WTC11 (cell line): ENCODE data around the gene RHOBTB3. TPM values are rescaled to one million over a fixed set of nuclear protein-coding genes. Genes with fewer than 3 reads are reported as not detected.

Experiments
- ATAC-seq: fragments of 200-7000 bp; cut with Tn5 transposase; 2 replicates; pipeline ENCODE4 v1.10.0; 2021; ENCODE audit warnings: mild to moderate bottlenecking, moderate library complexity
- CTCF ChIA-PET: fragments of 300-600 bp; sonication (Branson Sonifier 250); formaldehyde crosslinking; loops from one replicate; lab custom pipeline; 2021; ENCODE audit warnings: antibody characterized with exemption; lab: Charles Lee
- POLR2A ChIA-PET: fragments of 350-600 bp; sonication (Branson Sonifier 250); formaldehyde crosslinking; loops from one replicate; lab custom pipeline; 2021; ENCODE audit warnings: antibody characterized with exemption; lab: Charles Lee
- DNase-seq: peaks from one replicate; pipeline ENCODE4 v3.0.0; 2021; ENCODE audit warnings: low spot score
- H3K27ac Mint-ChIP-seq: 2 replicates; pipeline ENCODE4 v1.8.0; 2021; ENCODE audit warnings: mixed read lengths
- H3K27me3 Mint-ChIP-seq: 2 replicates; pipeline ENCODE4 v1.8.0; 2021; ENCODE audit warnings: low read depth, mild to moderate bottlenecking, moderate library complexity, mixed read lengths
- H3K36me3 Mint-ChIP-seq: 2 replicates; pipeline ENCODE4 v1.8.0; 2021; ENCODE audit warnings: mixed read lengths
- H3K4me1 Mint-ChIP-seq: 2 replicates; pipeline ENCODE4 v1.8.0; 2022; ENCODE audit warnings: mixed read lengths
- H3K4me3 Mint-ChIP-seq: 2 replicates; pipeline ENCODE4 v1.8.0; 2021; ENCODE audit warnings: mild to moderate bottlenecking, moderate library complexity, mixed read lengths
- H3K9me3 Mint-ChIP-seq: 2 replicates; pipeline ENCODE4 v1.8.0; 2021; ENCODE audit warnings: mixed read lengths
- ATF1 ChIP-seq: sonication (generic); formaldehyde crosslinking; IDR thresholded peaks from 2 replicates; pipeline ENCODE4 v1.8.1; 2023; ENCODE audit warnings: mild to moderate bottlenecking, moderate library complexity, missing genetic modification reagents
- CBFB ChIP-seq: sonication (generic); formaldehyde crosslinking; IDR thresholded peaks from 2 replicates; pipeline ENCODE4 v1.8.1; 2022; ENCODE audit warnings: mild to moderate bottlenecking, low read depth, missing genetic modification reagents
- CREB1 ChIP-seq: sonication (generic); formaldehyde crosslinking; IDR thresholded peaks from 2 replicates; pipeline ENCODE4 v1.8.0; 2023; ENCODE audit warnings: mild to moderate bottlenecking, missing genetic modification reagents
- EMX1 ChIP-seq: fragments of 250-450 bp; sonication (Bioruptor Pico); IDR thresholded peaks from 2 replicates; pipeline ENCODE4 v1.8.0; 2021; ENCODE audit warnings: mild to moderate bottlenecking
- GABPB1 ChIP-seq: sonication (generic); formaldehyde crosslinking; IDR thresholded peaks from 2 replicates; pipeline ENCODE4 v1.8.1; 2023; ENCODE audit warnings: mild to moderate bottlenecking, missing genetic modification reagents
- GRHL2 ChIP-seq: fragments of 250-450 bp; sonication (Bioruptor Pico); IDR thresholded peaks from 2 replicates; pipeline ENCODE4 v1.8.0; 2022; ENCODE audit warnings: mild to moderate bottlenecking, moderate library complexity; ENCODE audit not compliant: insufficient replicate concordance, severe bottlenecking
- KAT7 ChIP-seq: sonication (generic); formaldehyde crosslinking; IDR thresholded peaks from 2 replicates; pipeline ENCODE4 v1.8.1; 2023; ENCODE audit warnings: missing genetic modification reagents, mild to moderate bottlenecking, borderline replicate concordance
- MYBL2 ChIP-seq: sonication (generic); formaldehyde crosslinking; IDR thresholded peaks from 2 replicates; pipeline ENCODE4 v1.8.1; 2023; ENCODE audit warnings: mild to moderate bottlenecking, moderate library complexity, missing genetic modification reagents
- NR1H2 ChIP-seq: sonication (generic); formaldehyde crosslinking; IDR thresholded peaks from 2 replicates; pipeline ENCODE4 v1.9.0; 2021; ENCODE audit warnings: mild to moderate bottlenecking, moderate library complexity, missing genetic modification reagents
- NR2C2 ChIP-seq: sonication (generic); formaldehyde crosslinking; IDR thresholded peaks from 2 replicates; pipeline ENCODE4 v1.8.0; 2022; ENCODE audit warnings: mild to moderate bottlenecking, missing genetic modification reagents
- NR3C1 ChIP-seq: sonication (generic); formaldehyde crosslinking; conservative IDR thresholded peaks from 2 replicates; pipeline ENCODE4 v1.8.1; 2023; ENCODE audit warnings: low read depth, mild to moderate bottlenecking, missing genetic modification reagents
- OVOL2 ChIP-seq: fragments of 250-450 bp; sonication (Bioruptor Pico); IDR thresholded peaks from 2 replicates; pipeline ENCODE4 v1.9.0; 2021; ENCODE audit warnings: mild to moderate bottlenecking, borderline replicate concordance
- PRRX2 ChIP-seq: fragments of 250-450 bp; sonication (Bioruptor Pico); IDR thresholded peaks from 2 replicates; pipeline ENCODE4 v1.8.0; 2021; ENCODE audit warnings: mild to moderate bottlenecking
- RELA ChIP-seq: sonication (generic); formaldehyde crosslinking; IDR thresholded peaks from 2 replicates; pipeline ENCODE4 v1.8.1; 2022; ENCODE audit warnings: missing genetic modification reagents, mild to moderate bottlenecking, borderline replicate concordance
- RORB ChIP-seq: fragments of 250-450 bp; sonication (Bioruptor Pico); IDR thresholded peaks from 2 replicates; pipeline ENCODE4 v1.9.0; 2021; ENCODE audit warnings: mild to moderate bottlenecking
- SMAD4 ChIP-seq: sonication (generic); formaldehyde crosslinking; IDR thresholded peaks from 2 replicates; pipeline ENCODE4 v1.8.0; 2022; ENCODE audit warnings: mild to moderate bottlenecking, missing genetic modification reagents
- TCF7 ChIP-seq: sonication (generic); formaldehyde crosslinking; IDR thresholded peaks from 2 replicates; pipeline ENCODE4 v1.8.0; 2022; ENCODE audit warnings: mild to moderate bottlenecking, low read depth, missing genetic modification reagents, moderate library complexity
- TEAD4 ChIP-seq: sonication (generic); formaldehyde crosslinking; IDR thresholded peaks from 2 replicates; pipeline ENCODE4 v1.8.0; 2022; ENCODE audit warnings: mild to moderate bottlenecking, missing genetic modification reagents
- ZNF121 ChIP-seq: sonication (generic); formaldehyde crosslinking; IDR thresholded peaks from 2 replicates; pipeline ENCODE4 v1.8.0; 2023; ENCODE audit warnings: missing genetic modification reagents
- ZNF138 ChIP-seq: sonication (generic); formaldehyde crosslinking; conservative IDR thresholded peaks from 2 replicates; pipeline ENCODE4 v1.8.1; 2022; ENCODE audit warnings: mild to moderate bottlenecking, moderate library complexity, missing genetic modification reagents
- ZNF416 ChIP-seq: fragments of 250-450 bp; sonication (Bioruptor Pico); IDR thresholded peaks from 2 replicates; pipeline ENCODE4 v1.9.0; 2021; ENCODE audit warnings: mild to moderate bottlenecking, inconsistent platforms
- ZNF671 ChIP-seq: fragments of 250-450 bp; sonication (Bioruptor Pico); IDR thresholded peaks from 2 replicates; pipeline ENCODE4 v1.8.0; 2021; ENCODE audit warnings: mild to moderate bottlenecking
- total RNA-seq: library from RNA; stranded (reverse); gene quantifications from 3 replicates; pipeline ENCODE4 v1.2.3, GENCODE V29; 2021
- TF ChIP-seq, protein P1 (sequence below): fragments of 200-600 bp; IDR thresholded peaks from 2 replicates; pipeline ENCODE4 v1.8.0; 2022; ENCODE audit warnings: antibody characterized with exemption
- TF ChIP-seq, protein P2 (sequence below): sonication (generic); formaldehyde crosslinking; IDR thresholded peaks from 2 replicates; pipeline ENCODE4 v1.8.1; 2022; ENCODE audit warnings: missing genetic modification reagents, borderline replicate concordance
- TF ChIP-seq, protein P3 (sequence below): sonication (generic); formaldehyde crosslinking; IDR thresholded peaks from 2 replicates; pipeline ENCODE4 v1.8.1; 2023; ENCODE audit warnings: mild to moderate bottlenecking, missing genetic modification reagents, moderate library complexity
- TF ChIP-seq, protein P4 (sequence below): fragments of 250-450 bp; sonication (Bioruptor Pico); IDR thresholded peaks from 2 replicates; pipeline ENCODE4 v1.9.0; 2021; ENCODE audit warnings: mild to moderate bottlenecking
- TF ChIP-seq, protein P5 (sequence below): fragments of 250-450 bp; sonication (Bioruptor Pico); IDR thresholded peaks from 2 replicates; pipeline ENCODE4 v1.9.0; 2021; ENCODE audit warnings: mild to moderate bottlenecking
- TF ChIP-seq, protein P6 (sequence below): sonication (generic); formaldehyde crosslinking; IDR thresholded peaks from 2 replicates; pipeline ENCODE4 v1.8.0; 2022; ENCODE audit warnings: mild to moderate bottlenecking, missing genetic modification reagents
- TF ChIP-seq, protein P7 (sequence below): sonication (generic); formaldehyde crosslinking; IDR thresholded peaks from 2 replicates; pipeline ENCODE4 v1.8.0; 2023; ENCODE audit warnings: missing genetic modification reagents

The RHOBTB3 gene
- total RNA-seq, 1 experiment from 2014 or later, result 13.8 TPM

DNA sequence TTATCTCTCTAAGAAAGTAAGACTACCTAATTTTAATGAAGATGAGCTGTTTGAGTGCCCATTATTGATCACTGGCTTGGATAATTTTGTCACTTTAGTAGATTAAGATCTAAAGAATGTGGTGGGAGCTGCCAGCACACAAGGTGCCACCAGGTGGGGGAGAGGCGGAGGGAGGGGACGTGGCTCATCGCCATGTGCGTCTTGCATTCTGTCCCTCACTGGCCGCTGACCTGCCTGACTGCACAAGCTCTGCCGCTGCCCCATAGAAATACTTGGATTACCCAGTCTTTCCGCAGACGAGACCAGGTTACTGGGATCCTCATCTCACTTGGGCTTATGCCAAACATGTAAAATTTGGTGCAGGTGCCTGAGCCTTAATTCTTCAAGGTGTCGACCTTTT, 37.6 kb downstream of the RHOBTB3 start:
- Mint-ChIP-seq H3K27me3 (no peaks in the 10 kb centered on the region), H3K4me3 (no peak overlapping the region), H3K9me3 (0 out of 2 replicates have a peak, but pooled peaks cover 3% of the 10 kb centered on the region), H3K36me3 (no peaks in the 10 kb centered on the region), H3K4me1 (no peaks in the 10 kb centered on the region), H3K27ac (no peak overlapping the region)
- POLR2A ChIA-PET, result no interaction called here
- CTCF ChIA-PET, result interaction anchor here (6.2 kb wide), 1 partner anchor 12 kb away, joined by 27 read pairs; no protein-coding TSS in a partner anchor
- no peak for TF ChIP-seq RELA (CRISPR knock-in tag)
- no peak for TF ChIP-seq NR2C2 (CRISPR knock-in tag)
- TF ChIP-seq CBFB, result no peak
- no peak for TF ChIP-seq ZNF416 (CRISPR knock-in tag)
- TF ChIP-seq KAT7 (CRISPR knock-in tag), result no peak
- no peak for DNase-seq
- no peak for ATAC-seq

DNA sequence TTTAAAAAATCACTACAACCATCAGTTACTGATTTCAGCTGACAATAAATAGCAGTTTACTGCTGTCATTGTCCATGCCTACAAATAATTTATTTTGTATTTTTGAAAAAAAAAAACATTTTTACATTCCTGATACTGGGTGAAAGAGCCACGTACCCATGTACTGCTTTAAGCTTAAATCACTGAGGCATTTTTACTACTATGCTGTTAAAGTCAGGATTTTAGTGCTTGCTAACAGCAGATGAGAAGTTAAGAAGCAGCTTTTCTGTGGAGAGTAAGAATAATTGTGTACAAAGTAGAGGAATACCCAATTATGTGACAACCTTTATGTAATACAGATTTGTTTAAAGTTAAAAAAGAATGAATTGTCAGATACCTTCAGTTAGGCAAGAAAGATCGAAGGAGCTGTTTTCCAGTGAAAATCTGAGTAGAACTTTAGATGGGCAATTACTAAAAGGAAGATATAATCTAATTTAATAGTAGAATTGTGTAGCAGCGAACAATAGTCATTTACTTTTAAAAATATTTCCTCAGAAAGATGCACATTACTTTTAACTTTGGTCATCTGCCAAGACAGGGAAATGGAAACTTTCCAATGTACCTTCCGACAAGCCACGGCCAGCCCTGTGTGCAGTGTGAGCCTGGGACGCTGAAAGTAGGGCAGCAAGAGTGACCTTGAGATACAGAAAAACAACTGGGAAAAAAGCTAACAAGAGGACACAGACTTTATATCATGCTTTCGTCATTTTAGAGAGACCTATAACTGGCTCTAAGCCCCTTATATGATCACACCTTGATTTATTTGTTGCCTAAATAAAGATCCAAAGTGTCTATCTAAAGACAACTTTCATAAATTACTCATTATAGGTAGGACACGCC, 39.9 kb downstream of the RHOBTB3 start:
- CTCF ChIA-PET, result interaction anchor here (6.2 kb wide), 1 partner anchor 10 kb away, joined by 27 read pairs; no protein-coding TSS in a partner anchor
- POLR2A ChIA-PET, result no interaction called here
- H3K9me3 Mint-ChIP-seq, result no peaks in the 10 kb centered on the region

DNA sequence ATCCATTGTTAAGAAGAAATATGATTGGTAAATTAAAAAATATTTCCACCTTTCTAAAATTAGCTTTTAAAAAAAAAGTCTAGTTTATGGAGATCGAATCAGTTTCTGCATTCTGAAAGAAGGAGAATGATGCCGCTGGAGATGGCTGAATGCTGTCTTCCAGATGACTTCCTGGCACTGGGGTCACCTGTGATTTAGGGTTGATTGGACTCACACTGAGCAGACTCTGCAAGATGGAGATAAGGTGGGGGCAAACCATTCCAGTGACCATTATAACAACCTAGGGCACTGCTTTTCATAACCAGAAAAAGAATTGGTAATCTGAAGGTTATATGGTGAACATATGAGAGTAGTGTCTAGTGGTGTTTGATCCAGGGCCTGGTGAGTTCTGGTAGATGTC, 40.8 kb downstream of the RHOBTB3 start:
- no peak overlapping the region for H3K4me3 Mint-ChIP-seq
- no peak for ATAC-seq
- TF ChIP-seq NR3C1 (CRISPR knock-in tag) (no peak), OVOL2 (CRISPR knock-in tag) (no peak), CREB1 (no peak), ZNF121 (no peak), GABPB1 (CRISPR knock-in tag) (no peak), ZNF671 (CRISPR knock-in tag) (no peak)
- TF ChIP-seq, protein P1, sequence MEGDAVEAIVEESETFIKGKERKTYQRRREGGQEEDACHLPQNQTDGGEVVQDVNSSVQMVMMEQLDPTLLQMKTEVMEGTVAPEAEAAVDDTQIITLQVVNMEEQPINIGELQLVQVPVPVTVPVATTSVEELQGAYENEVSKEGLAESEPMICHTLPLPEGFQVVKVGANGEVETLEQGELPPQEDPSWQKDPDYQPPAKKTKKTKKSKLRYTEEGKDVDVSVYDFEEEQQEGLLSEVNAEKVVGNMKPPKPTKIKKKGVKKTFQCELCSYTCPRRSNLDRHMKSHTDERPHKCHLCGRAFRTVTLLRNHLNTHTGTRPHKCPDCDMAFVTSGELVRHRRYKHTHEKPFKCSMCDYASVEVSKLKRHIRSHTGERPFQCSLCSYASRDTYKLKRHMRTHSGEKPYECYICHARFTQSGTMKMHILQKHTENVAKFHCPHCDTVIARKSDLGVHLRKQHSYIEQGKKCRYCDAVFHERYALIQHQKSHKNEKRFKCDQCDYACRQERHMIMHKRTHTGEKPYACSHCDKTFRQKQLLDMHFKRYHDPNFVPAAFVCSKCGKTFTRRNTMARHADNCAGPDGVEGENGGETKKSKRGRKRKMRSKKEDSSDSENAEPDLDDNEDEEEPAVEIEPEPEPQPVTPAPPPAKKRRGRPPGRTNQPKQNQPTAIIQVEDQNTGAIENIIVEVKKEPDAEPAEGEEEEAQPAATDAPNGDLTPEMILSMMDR, result no peak
- TF ChIP-seq, protein P2, sequence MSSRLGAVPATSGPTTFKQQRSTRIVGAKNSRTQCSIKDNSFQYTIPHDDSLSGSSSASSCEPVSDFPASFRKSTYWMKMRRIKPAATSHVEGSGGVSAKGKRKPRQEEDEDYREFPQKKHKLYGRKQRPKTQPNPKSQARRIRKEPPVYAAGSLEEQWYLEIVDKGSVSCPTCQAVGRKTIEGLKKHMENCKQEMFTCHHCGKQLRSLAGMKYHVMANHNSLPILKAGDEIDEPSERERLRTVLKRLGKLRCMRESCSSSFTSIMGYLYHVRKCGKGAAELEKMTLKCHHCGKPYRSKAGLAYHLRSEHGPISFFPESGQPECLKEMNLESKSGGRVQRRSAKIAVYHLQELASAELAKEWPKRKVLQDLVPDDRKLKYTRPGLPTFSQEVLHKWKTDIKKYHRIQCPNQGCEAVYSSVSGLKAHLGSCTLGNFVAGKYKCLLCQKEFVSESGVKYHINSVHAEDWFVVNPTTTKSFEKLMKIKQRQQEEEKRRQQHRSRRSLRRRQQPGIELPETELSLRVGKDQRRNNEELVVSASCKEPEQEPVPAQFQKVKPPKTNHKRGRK (CRISPR knock-in tag), result no peak

More for the DNA sequence above, 39.9 kb downstream of the RHOBTB3 start:
- no peak for ATAC-seq
- DNase-seq, result no peak
- H3K4me3 Mint-ChIP-seq, result no peak overlapping the region
- no peaks in the 10 kb centered on the region for H3K4me1 Mint-ChIP-seq
- H3K27me3 Mint-ChIP-seq, result no peaks in the 10 kb centered on the region
- no peak overlapping the region for H3K27ac Mint-ChIP-seq
- TF ChIP-seq, protein P3, sequence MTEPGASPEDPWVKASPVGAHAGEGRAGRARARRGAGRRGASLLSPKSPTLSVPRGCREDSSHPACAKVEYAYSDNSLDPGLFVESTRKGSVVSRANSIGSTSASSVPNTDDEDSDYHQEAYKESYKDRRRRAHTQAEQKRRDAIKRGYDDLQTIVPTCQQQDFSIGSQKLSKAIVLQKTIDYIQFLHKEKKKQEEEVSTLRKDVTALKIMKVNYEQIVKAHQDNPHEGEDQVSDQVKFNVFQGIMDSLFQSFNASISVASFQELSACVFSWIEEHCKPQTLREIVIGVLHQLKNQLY, result no peak
- TF ChIP-seq, protein P4, sequence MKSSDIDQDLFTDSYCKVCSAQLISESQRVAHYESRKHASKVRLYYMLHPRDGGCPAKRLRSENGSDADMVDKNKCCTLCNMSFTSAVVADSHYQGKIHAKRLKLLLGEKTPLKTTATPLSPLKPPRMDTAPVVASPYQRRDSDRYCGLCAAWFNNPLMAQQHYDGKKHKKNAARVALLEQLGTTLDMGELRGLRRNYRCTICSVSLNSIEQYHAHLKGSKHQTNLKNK (CRISPR knock-in tag), result no peak
- TF ChIP-seq CBFB (no peak), PRRX2 (CRISPR knock-in tag) (no peak), TEAD4 (CRISPR knock-in tag) (no peak), TCF7 (CRISPR knock-in tag) (no peak), ZNF671 (CRISPR knock-in tag) (no peak), NR1H2 (CRISPR knock-in tag) (no peak), RORB (no peak), ATF1 (CRISPR knock-in tag) (no peak), SMAD4 (CRISPR knock-in tag) (no peak), MYBL2 (CRISPR knock-in tag) (no peak), GRHL2 (no peak), NR2C2 (CRISPR knock-in tag) (no peak), ZNF138 (CRISPR knock-in tag) (no peak), EMX1 (CRISPR knock-in tag) (no peak)
- TF ChIP-seq, protein P5, sequence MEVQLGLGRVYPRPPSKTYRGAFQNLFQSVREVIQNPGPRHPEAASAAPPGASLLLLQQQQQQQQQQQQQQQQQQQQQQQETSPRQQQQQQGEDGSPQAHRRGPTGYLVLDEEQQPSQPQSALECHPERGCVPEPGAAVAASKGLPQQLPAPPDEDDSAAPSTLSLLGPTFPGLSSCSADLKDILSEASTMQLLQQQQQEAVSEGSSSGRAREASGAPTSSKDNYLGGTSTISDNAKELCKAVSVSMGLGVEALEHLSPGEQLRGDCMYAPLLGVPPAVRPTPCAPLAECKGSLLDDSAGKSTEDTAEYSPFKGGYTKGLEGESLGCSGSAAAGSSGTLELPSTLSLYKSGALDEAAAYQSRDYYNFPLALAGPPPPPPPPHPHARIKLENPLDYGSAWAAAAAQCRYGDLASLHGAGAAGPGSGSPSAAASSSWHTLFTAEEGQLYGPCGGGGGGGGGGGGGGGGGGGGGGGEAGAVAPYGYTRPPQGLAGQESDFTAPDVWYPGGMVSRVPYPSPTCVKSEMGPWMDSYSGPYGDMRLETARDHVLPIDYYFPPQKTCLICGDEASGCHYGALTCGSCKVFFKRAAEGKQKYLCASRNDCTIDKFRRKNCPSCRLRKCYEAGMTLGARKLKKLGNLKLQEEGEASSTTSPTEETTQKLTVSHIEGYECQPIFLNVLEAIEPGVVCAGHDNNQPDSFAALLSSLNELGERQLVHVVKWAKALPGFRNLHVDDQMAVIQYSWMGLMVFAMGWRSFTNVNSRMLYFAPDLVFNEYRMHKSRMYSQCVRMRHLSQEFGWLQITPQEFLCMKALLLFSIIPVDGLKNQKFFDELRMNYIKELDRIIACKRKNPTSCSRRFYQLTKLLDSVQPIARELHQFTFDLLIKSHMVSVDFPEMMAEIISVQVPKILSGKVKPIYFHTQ (CRISPR knock-in tag), result no peak
- TF ChIP-seq, protein P6, sequence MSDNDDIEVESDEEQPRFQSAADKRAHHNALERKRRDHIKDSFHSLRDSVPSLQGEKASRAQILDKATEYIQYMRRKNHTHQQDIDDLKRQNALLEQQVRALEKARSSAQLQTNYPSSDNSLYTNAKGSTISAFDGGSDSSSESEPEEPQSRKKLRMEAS (CRISPR knock-in tag), result no peak
- TF ChIP-seq, protein P7, sequence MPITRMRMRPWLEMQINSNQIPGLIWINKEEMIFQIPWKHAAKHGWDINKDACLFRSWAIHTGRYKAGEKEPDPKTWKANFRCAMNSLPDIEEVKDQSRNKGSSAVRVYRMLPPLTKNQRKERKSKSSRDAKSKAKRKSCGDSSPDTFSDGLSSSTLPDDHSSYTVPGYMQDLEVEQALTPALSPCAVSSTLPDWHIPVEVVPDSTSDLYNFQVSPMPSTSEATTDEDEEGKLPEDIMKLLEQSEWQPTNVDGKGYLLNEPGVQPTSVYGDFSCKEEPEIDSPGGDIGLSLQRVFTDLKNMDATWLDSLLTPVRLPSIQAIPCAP (CRISPR knock-in tag), result no peak
- no peaks in the 10 kb centered on the region for H3K36me3 Mint-ChIP-seq

More for the DNA sequence above, 40.8 kb downstream of the RHOBTB3 start:
- no peaks in the 10 kb centered on the region for H3K36me3 Mint-ChIP-seq
- H3K27me3 Mint-ChIP-seq, result no peaks in the 10 kb centered on the region
- no peak for DNase-seq
- POLR2A ChIA-PET, result no interaction called here
- CTCF ChIA-PET, result interaction anchor here (6.2 kb wide), 1 partner anchor 9 kb away, joined by 27 read pairs; no protein-coding TSS in a partner anchor
- H3K27ac Mint-ChIP-seq, result no peak overlapping the region
- no peaks in the 10 kb centered on the region for H3K4me1 Mint-ChIP-seq
- H3K9me3 Mint-ChIP-seq, result no peaks in the 10 kb centered on the region
